SK-N-SH treated with all-trans-retinoic acid at 6 μM for 48 hours (cell line): ENCODE results near the gene ZNF691.

Experiments
- BACH2 ChIP-seq: fragments of 250-450 bp; sonication (Bioruptor Pico); IDR thresholded peaks from 2 replicates; pipeline ENCODE4 v1.9.0; 2021; ENCODE audit warnings: mild to moderate bottlenecking, borderline replicate concordance
- PATZ1 ChIP-seq: fragments of 250-450 bp; sonication (Bioruptor Pico); IDR thresholded peaks from 2 replicates; pipeline ENCODE4 v1.8.0; 2020; ENCODE audit warnings: mild to moderate bottlenecking, moderate library complexity, borderline replicate concordance
- PPARA ChIP-seq: fragments of 250-450 bp; sonication (Bioruptor Pico); IDR thresholded peaks from 2 replicates; pipeline ENCODE4 v1.5.0; 2020; ENCODE audit warnings: mild to moderate bottlenecking, borderline replicate concordance
- ZNF8 ChIP-seq: fragments of 450-650 bp; formaldehyde crosslinking; IDR thresholded peaks from 2 replicates; pipeline ENCODE4 v1.5.0; 2020; ENCODE audit warnings: mild to moderate bottlenecking, moderate library complexity
- TF ChIP-seq, protein P1 (sequence below): fragments of 250-450 bp; sonication (Bioruptor Pico); IDR thresholded peaks from 2 replicates; pipeline ENCODE4 v1.5.1; 2020; ENCODE audit warnings: low read depth, mild to moderate bottlenecking, moderate library complexity

DNA sequence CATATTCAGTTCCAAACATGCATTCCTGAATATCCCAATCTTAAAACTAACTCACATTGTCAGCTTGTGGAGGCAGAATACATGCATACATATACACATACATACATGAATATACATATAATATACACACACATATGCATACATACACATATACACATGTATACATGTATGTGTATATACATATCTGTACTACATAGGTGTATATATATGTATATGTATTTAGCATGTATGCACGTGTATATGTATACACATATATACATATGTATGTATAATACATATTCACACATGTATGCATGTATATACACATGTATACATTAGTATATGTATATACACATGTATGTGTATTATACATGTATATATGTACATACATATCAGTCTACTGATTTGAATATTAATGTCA is 1.2 kb upstream of the ZNF691 start:
- TF ChIP-seq BACH2 (no peak), PATZ1 (CRISPR knock-in tag) (no peak), PPARA (CRISPR knock-in tag) (no peak), ZNF8 (CRISPR knock-in tag) (no peak)
- TF ChIP-seq, protein P1, sequence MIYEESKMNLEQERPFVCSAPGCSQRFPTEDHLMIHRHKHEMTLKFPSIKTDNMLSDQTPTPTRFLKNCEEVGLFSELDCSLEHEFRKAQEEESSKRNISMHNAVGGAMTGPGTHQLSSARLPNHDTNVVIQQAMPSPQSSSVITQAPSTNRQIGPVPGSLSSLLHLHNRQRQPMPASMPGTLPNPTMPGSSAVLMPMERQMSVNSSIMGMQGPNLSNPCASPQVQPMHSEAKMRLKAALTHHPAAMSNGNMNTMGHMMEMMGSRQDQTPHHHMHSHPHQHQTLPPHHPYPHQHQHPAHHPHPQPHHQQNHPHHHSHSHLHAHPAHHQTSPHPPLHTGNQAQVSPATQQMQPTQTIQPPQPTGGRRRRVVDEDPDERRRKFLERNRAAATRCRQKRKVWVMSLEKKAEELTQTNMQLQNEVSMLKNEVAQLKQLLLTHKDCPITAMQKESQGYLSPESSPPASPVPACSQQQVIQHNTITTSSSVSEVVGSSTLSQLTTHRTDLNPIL (CRISPR knock-in tag): no peak
